H1 (cell line): ENCODE results near the gene AMH. TPM values are rescaled to one million over a fixed set of nuclear protein-coding genes. Genes with fewer than 3 reads are reported as not detected.

Source experiments
- POLR2A ChIP-seq, 2 experiments: IDR thresholded peaks; 1 replicate in 1 of 2; 2 replicates in 1 of 2; pipeline ENCODE4 v1.6.1; 2011; ENCODE audit warnings: low read depth in 2 of 2, low read length in 2 of 2, mild to moderate bottlenecking in 2 of 2; ENCODE audit errors: control extremely low read depth in 1 of 2
- SIN3A ChIP-seq, 2 experiments: IDR thresholded peaks in 1 of 2; conservative IDR thresholded peaks in 1 of 2; 2 replicates each; pipeline ENCODE4 v1.6.1; 2011 to 2012; ENCODE audit warnings: low read length in 2 of 2, improper control_type of control experiment in 1 of 2, low read depth in 1 of 2, mild to moderate bottlenecking in 1 of 2
- polyA plus RNA-seq, 7 experiments: library from polyadenylated mRNA; depleted of rRNA in 3 of 7; stranded (reverse) in 5 of 7; unstranded in 2 of 7; fragments of >200 nt in 5 of 7; fragments of 200-250 nt in 2 of 7; gene quantifications; 1 replicate in 5 of 7; 2 replicates in 1 of 7; 4 replicates in 1 of 7; pipeline versions ENCODE4 v1.2.1 to v1.2.3, GENCODE V29; 2011 to 2013; ENCODE audit warnings: missing spikeins in 2 of 7, mixed read lengths in 2 of 7
- total RNA-seq: library from RNA; stranded (reverse); fragmentation: NEBNext Ultra II Directional; extraction: Animal tissue kit (Norgen Biotek cat#: 25700); gene quantifications from 2 replicates; pipeline ENCODE4 v1.2.1, GENCODE V29; 2021

The AMH gene
- total and polyA plus RNA-seq, 2 of the 8 experiments (the other 6 are each of a cell fraction or from before 2014, with no cell fraction given) = 10.5 to 15.4 TPM

DNA sequence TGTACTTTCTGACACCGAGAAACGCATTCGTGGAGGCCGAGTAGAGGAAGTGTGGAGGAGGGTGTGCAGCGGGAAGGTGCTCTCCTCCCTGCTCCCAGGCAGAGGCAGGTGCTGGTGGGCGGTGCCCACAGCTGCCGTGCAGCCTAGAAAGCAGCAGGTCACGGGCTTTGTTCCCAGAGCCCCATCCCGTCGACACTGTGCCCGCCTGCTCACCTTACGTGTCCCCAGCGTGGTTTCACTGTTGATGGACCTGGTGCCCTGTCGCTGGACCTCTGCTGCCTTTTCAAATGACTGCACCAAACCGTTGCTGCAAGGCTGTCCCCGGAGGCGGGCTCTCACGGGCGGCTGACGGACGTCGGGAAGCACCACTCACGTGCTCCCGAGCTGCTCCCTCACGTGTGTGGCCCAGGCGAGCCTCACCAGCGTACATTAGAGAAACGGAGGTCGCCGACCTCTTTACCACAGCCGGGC is 33.8 kb upstream of the AMH start (continued):
- TF ChIP-seq SIN3A (conservative IDR thresholded peaks at IDR 0.05 in 1 of 2, IDR thresholded peaks at IDR 0.05 in 1 of 2; ENCODE audit: low read depth in 1 of 2, low read length in 2 of 2) (no peak), POLR2A (IDR thresholded peaks at IDR 0.05; ENCODE audit: control extremely low read depth in 1 of 2, low read depth in 2 of 2, low read length in 2 of 2) (no peak)
- TF ChIP-seq, all 59 proteins: peak for 0
